Gastroesophageal sphincter (tissue), 3 donors: ENCODE data around the gene FNDC10.

Experiments
- EP300 ChIP-seq: sonication (generic); formaldehyde crosslinking; IDR thresholded peaks from one replicate; pipeline ENCODE4 v1.6.1; 2017; ENCODE audit warnings: antibody characterized with exemption, mild to moderate bottlenecking
- TF ChIP-seq, protein P1 (sequence below), 4 experiments: fragments of 200-600 bp in 2 of 4; fragments of 450-650 bp in 2 of 4; sonication (generic) in 1 of 4; IDR thresholded peaks; one replicate each; pipeline ENCODE4 v1.5.1; 2017 to 2019; ENCODE audit warnings: antibody characterized with exemption in 4 of 4, mild to moderate bottlenecking in 2 of 4, moderate library complexity in 2 of 4

DNA sequence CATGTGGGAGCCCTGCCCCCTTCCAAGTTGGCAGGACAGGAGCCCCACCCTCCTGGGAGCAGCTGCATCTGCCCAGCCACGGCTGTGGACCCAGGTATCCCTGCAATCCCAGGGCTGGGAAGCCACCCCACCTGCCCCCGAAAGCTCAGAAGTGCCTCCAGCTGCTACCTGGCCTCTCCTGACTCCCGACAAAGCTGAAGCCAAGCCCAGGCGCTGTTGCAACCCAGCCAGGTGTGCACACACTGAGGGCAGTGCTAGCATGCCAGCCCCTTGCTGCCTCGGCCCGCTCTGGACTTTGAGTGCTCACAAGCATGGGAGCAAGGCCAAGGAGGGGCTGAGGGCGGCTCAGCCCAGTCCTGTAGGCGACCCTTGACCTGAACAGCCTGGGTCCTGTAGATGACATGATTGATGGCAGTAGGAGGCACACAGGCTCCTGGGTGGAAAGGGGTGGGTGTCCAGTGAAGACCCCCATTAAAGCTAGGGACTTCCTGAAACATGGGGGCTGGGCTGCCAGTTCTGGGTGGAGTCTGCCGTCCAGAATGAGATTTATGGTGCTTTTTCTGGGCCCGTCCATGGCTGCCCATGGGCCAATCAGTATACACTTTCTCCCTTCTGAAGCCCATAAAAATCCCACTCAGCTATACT lies 22.4 kb downstream of the FNDC10 start:
- TF ChIP-seq, protein P1, sequence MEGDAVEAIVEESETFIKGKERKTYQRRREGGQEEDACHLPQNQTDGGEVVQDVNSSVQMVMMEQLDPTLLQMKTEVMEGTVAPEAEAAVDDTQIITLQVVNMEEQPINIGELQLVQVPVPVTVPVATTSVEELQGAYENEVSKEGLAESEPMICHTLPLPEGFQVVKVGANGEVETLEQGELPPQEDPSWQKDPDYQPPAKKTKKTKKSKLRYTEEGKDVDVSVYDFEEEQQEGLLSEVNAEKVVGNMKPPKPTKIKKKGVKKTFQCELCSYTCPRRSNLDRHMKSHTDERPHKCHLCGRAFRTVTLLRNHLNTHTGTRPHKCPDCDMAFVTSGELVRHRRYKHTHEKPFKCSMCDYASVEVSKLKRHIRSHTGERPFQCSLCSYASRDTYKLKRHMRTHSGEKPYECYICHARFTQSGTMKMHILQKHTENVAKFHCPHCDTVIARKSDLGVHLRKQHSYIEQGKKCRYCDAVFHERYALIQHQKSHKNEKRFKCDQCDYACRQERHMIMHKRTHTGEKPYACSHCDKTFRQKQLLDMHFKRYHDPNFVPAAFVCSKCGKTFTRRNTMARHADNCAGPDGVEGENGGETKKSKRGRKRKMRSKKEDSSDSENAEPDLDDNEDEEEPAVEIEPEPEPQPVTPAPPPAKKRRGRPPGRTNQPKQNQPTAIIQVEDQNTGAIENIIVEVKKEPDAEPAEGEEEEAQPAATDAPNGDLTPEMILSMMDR (IDR thresholded peaks at IDR 0.05): no peak
- TF ChIP-seq EP300: no peak
